A549 (cell line): ENCODE data around the gene ARHGAP19. TPM values are rescaled to one million over a fixed set of nuclear protein-coding genes. Genes with fewer than 3 reads are reported as not detected.
A peak's percentile ranks its signal among the peaks of the same experiment; 100 is the strongest.

Experiments used
- ATAC-seq, 2 experiments: fragments of 200-7000 bp in 1 of 2; fragments of >200 bp in 1 of 2; cut with Nextera tagmentation in 1 of 2; cut with Tn5 transposase in 1 of 2; 3 replicates each; pipeline versions ENCODE4 v1.8.0 to v1.9.1; 2018 to 2020; ENCODE audit warnings: mild to moderate bottlenecking in 1 of 2, moderate library complexity in 1 of 2
- CTCF ChIA-PET: fragments of 300-600 bp; sonication (Branson Sonifier 250); formaldehyde crosslinking; extraction: SDS; loops from one replicate; lab custom pipeline; 2021; ENCODE audit warnings: antibody characterized with exemption, inconsistent platforms; lab: Yijun Ruan, JAX
- POLR2A ChIA-PET: fragments of 350-600 bp; formaldehyde crosslinking; extraction: SDS; loops from one replicate; lab custom pipeline; 2021; ENCODE audit warnings: antibody characterized with exemption, inconsistent platforms; lab: Yijun Ruan, JAX
- DNase-seq, 2 experiments: peaks; one replicate each; pipeline versions ENCODE4 v3.0.0 to v3.0.0-alpha.2; 2011 to 2016; ENCODE audit warnings: low read depth in 1 of 2, low spot score in 1 of 2
- FAIRE-seq: peaks from 2 replicates; lab custom pipeline; 2011; peaks lifted over from hg19 to GRCh38; lab: Jason Lieb, UNC
- H3K27ac ChIP-seq, 2 experiments: fragments of >200 bp; sonication (Bioruptor Twin); formaldehyde crosslinking; 3 replicates each; pipeline ENCODE4 v1.5.1; 2016 to 2017
- H3K4me1 ChIP-seq: fragments of >200 bp; sonication (Bioruptor Twin); formaldehyde crosslinking; 3 replicates; pipeline ENCODE4 v1.6.1; 2016
- H3K4me2 ChIP-seq: fragments of >200 bp; sonication (Bioruptor Twin); formaldehyde crosslinking; 3 replicates; pipeline ENCODE4 v1.6.1; 2016
- H3K4me3 ChIP-seq: fragments of >200 bp; sonication (Bioruptor Twin); formaldehyde crosslinking; 3 replicates; pipeline ENCODE4 v1.5.1; 2016
- H3K9me3 ChIP-seq: fragments of >200 bp; sonication (Bioruptor Twin); formaldehyde crosslinking; 3 replicates; pipeline ENCODE4 v1.6.1; 2016
- ATOH8 ChIP-seq: fragments of 250-450 bp; sonication (Bioruptor Pico); IDR thresholded peaks from 2 replicates; pipeline ENCODE4 v1.5.0; 2020; ENCODE audit warnings: low read depth, mild to moderate bottlenecking, moderate library complexity
- CBX8 ChIP-seq: fragments of 200-600 bp; sonication (generic); IDR thresholded peaks from 2 replicates; pipeline ENCODE4 v1.6.1; 2016
- CHD4 ChIP-seq: fragments of 200-600 bp; sonication (generic); IDR thresholded peaks from 2 replicates; pipeline ENCODE4 v1.6.1; 2016; ENCODE audit warnings: antibody characterized with exemption, mild to moderate bottlenecking, borderline replicate concordance
- E2F6 ChIP-seq: IDR thresholded peaks from 2 replicates; pipeline ENCODE4 v1.6.1; 2012; ENCODE audit warnings: low read depth, borderline replicate concordance
- EHF ChIP-seq: fragments of 250-450 bp; sonication (Bioruptor Pico); IDR thresholded peaks from 2 replicates; pipeline ENCODE4 v1.5.0; 2020; ENCODE audit warnings: mild to moderate bottlenecking
- ELK1 ChIP-seq: fragments of 150-350 bp; IDR thresholded peaks from 2 replicates; pipeline ENCODE4 v1.6.1; 2014; ENCODE audit warnings: low read depth, mild to moderate bottlenecking, low read length
- ESRRA ChIP-seq: fragments of 150-350 bp; IDR thresholded peaks from 2 replicates; pipeline ENCODE4 v1.6.1; 2014; ENCODE audit warnings: mild to moderate bottlenecking, low read length, borderline replicate concordance
- FOXS1 ChIP-seq: fragments of 250-450 bp; sonication (Bioruptor Pico); IDR thresholded peaks from 2 replicates; pipeline ENCODE4 v1.5.0; 2020; ENCODE audit warnings: mild to moderate bottlenecking, moderate library complexity
- HMGXB4 ChIP-seq: fragments of 250-450 bp; sonication (Bioruptor Pico); IDR thresholded peaks from 2 replicates; pipeline ENCODE4 v1.5.0; 2021; ENCODE audit warnings: mild to moderate bottlenecking, moderate library complexity, borderline replicate concordance
- KDM5A ChIP-seq: fragments of 200-600 bp; sonication (generic); IDR thresholded peaks from 2 replicates; pipeline ENCODE4 v1.6.1; 2016; ENCODE audit warnings: antibody characterized with exemption, mild to moderate bottlenecking
- MYC ChIP-seq: IDR thresholded peaks from 2 replicates; pipeline ENCODE4 v1.6.1; 2012; ENCODE audit warnings: mild to moderate bottlenecking, inconsistent platforms, low read length, improper control_type of control experiment, borderline replicate concordance
- NFE2L2 ChIP-seq: fragments of 150-350 bp; conservative IDR thresholded peaks from 2 replicates; pipeline ENCODE4 v1.6.1; 2014; ENCODE audit warnings: low read length
- PBX3 ChIP-seq: IDR thresholded peaks from 2 replicates; pipeline ENCODE4 v1.6.1; 2012
- PHF8 ChIP-seq: fragments of 200-600 bp; sonication (generic); IDR thresholded peaks from 2 replicates; pipeline ENCODE4 v1.6.1; 2016; ENCODE audit warnings: low read depth, mild to moderate bottlenecking, antibody characterized with exemption, moderate library complexity, borderline replicate concordance
- RNF2 ChIP-seq: fragments of 200-600 bp; sonication (generic); IDR thresholded peaks from 2 replicates; pipeline ENCODE4 v1.6.1; 2016; ENCODE audit warnings: low read depth, mild to moderate bottlenecking, antibody characterized with exemption, moderate library complexity, borderline replicate concordance
- SREBF2 ChIP-seq: fragments of 450-650 bp; IDR thresholded peaks from 2 replicates; pipeline ENCODE4 v1.6.1; 2014; ENCODE audit warnings: mild to moderate bottlenecking, moderate library complexity
- USF2 ChIP-seq: fragments of 450-650 bp; IDR thresholded peaks from 2 replicates; pipeline ENCODE4 v1.6.1; 2014; ENCODE audit warnings: antibody characterized with exemption
- ZNF302 ChIP-seq: fragments of 250-450 bp; sonication (Bioruptor Pico); IDR thresholded peaks from 2 replicates; pipeline ENCODE4 v1.9.0; 2021; ENCODE audit warnings: inconsistent platforms, mild to moderate bottlenecking, moderate library complexity
- WGBS: methylation state at CpG from one replicate; pipeline ENCODE4 v1.1.6; 2017; ENCODE audit errors: missing lambda C conversion rate; 5-methylcytosine and 5-hydroxymethylcytosine counted together
- polyA plus RNA-seq, 4 experiments: library from polyadenylated mRNA; depleted of rRNA in 3 of 4; stranded (reverse); fragments of >200 nt; fragmentation: RNase III in 1 of 4; extraction: RNeasy Plus Mini Kit Qiagen cat#74134 plus additional on column Dnase treatment in 1 of 4; gene quantifications; 2 replicates in 3 of 4; 3 replicates in 1 of 4; pipeline ENCODE4 v1.2.3, GENCODE V29; 2011 to 2017

Gene ARHGAP19
- polyA plus RNA-seq, 2 of the 4 experiments (the other 2 are of a cell fraction) = 6.0 to 11.9 TPM

GRCh38 chr10:97311111-97311626 lies 18.7 kb upstream of the ARHGAP19 start (continued):
- no peak for TF ChIP-seq E2F6
- TF ChIP-seq, all 56 proteins: peak for 0

GRCh38 chr10:97307866-97308780 lies 15.7 kb upstream of the ARHGAP19 start:
- Histone ChIP-seq H3K4me2 (no peak overlapping the region; the same call in 2 of the 3 replicates), H3K4me1 (no peaks in the 10 kb centered on the region), H3K4me3 (no peak overlapping the region), H3K27ac (no peak overlapping the region), H3K9me3 (no peaks in the 10 kb centered on the region)
- 69% methylated on average over 10 of the region's 10 CpGs for WGBS
- CTCF ChIA-PET = interaction anchor here (1.0 to 1.5 kb wide), 2 partner anchors 16 to 21 kb away, joined by 3 read pairs; partner anchors contain the start of gene ARHGAP19
- TF ChIP-seq FOXS1 (CRISPR knock-in tag) (no peak), ZNF302 (CRISPR knock-in tag) (no peak), PBX3 (no peak), HMGXB4 (no peak), ATOH8 (CRISPR knock-in tag) (no peak), EHF (CRISPR knock-in tag) (no peak), MYC (no peak), CHD4 (no peak), NFE2L2 (no peak), CBX8 (no peak), PHF8 (no peak), USF2 (no peak), SREBF2 (no peak), ESRRA (no peak), KDM5A (no peak), RNF2 (no peak), ELK1 (no peak)
- no peak for FAIRE-seq
- no peak for DNase-seq
- ATAC-seq = peak; percentile 43 to 54; a peak in 4 of 6 replicates
- POLR2A ChIA-PET = no interaction called here
